ENCODE measurements around the gene PDE4D. TPM values are rescaled to one million over a fixed set of nuclear protein-coding genes. Genes with fewer than 3 reads are reported as not detected.

PDE4D gene
- total RNA-seq, 4 donors from 2014 or later: 14.7 to 36.3 (median 24.7) TPM

GRCh38 chr5:59151162-59151889, 742.2 kb downstream of the PDE4D start:
- 83 to 86% methylated on average over 3 of the region's 3 CpGs for WGBS, 2 donors
- H3K4me3 ChIP-seq (replicated peaks in 1 of 3): no peak overlapping the region
- H3K36me3 ChIP-seq: no peaks in the 10 kb centered on the region
- TF ChIP-seq POLR2A (IDR thresholded peaks at IDR 0.05) (no peak), CTCF (IDR thresholded peaks at IDR 0.05) (no peak)
- H3K4me1 ChIP-seq: no peaks in the 10 kb centered on the region
- intact Hi-C loops (cut with DNase I): no loop called here
- H3K9me3 ChIP-seq: no peaks in the 10 kb centered on the region
- DNase-seq: no peak
- no peak overlapping the region for H3K27ac ChIP-seq
- no peaks in the 10 kb centered on the region for H3K27me3 ChIP-seq

GRCh38 chr5:59149827-59150226, 743.7 kb downstream of the PDE4D start:
- no peaks in the 10 kb centered on the region for H3K36me3 ChIP-seq
- 98 to 100% methylated on average over 1 of the region's 1 CpG for WGBS, 2 donors
- no peaks in the 10 kb centered on the region for H3K4me1 ChIP-seq
- no peak overlapping the region for H3K4me3 ChIP-seq (replicated peaks in 1 of 3)
- no peak overlapping the region for H3K27ac ChIP-seq
- intact Hi-C loops (cut with DNase I): no loop called here
- DNase-seq: no peak
- no peaks in the 10 kb centered on the region for H3K9me3 ChIP-seq
- no peaks in the 10 kb centered on the region for H3K27me3 ChIP-seq
- TF ChIP-seq CTCF (IDR thresholded peaks at IDR 0.05): no peak
- TF ChIP-seq POLR2A (IDR thresholded peaks at IDR 0.05): no peak

GRCh38 chr5:59149271-59149670, 744.3 kb downstream of the PDE4D start:
- DNase-seq: no peak
- H3K27me3 ChIP-seq: no peaks in the 10 kb centered on the region
- H3K4me3 ChIP-seq (replicated peaks in 1 of 3): no peak overlapping the region
- no peak for TF ChIP-seq CTCF (IDR thresholded peaks at IDR 0.05)
- no peak for TF ChIP-seq POLR2A (IDR thresholded peaks at IDR 0.05)
- intact Hi-C loops (cut with DNase I): no loop called here
- no peaks in the 10 kb centered on the region for H3K9me3 ChIP-seq
- H3K27ac ChIP-seq: no peak overlapping the region
- H3K4me1 ChIP-seq: no peaks in the 10 kb centered on the region
- H3K36me3 ChIP-seq: no peaks in the 10 kb centered on the region
- 90% methylated on average over 4 of the region's 4 CpGs for WGBS, 2 donors

- peaks cover 0 to 9% of the 10 kb centered on the region in 2 donors for H3K4me1 ChIP-seq
- no peaks in the 10 kb centered on the region for H3K9me3 ChIP-seq
- 86 to 100% methylated on average over 3 of the region's 3 CpGs for WGBS, 2 donors
- TF ChIP-seq POLR2A (IDR thresholded peaks at IDR 0.05) (no peak), CTCF (IDR thresholded peaks at IDR 0.05) (no peak)
- no peaks in the 10 kb centered on the region for H3K36me3 ChIP-seq
- H3K27me3 ChIP-seq: no peaks in the 10 kb centered on the region
- H3K27ac ChIP-seq: no peak overlapping the region
- intact Hi-C loops (cut with DNase I): no loop called here
- H3K4me3 ChIP-seq (replicated peaks in 1 of 3): no peak overlapping the region
- DNase-seq: no peak
Measured at GRCh38 chr5:59146729-59147128, 746.8 kb downstream of the PDE4D start.

GRCh38 chr5:59143926-59144333, 749.6 kb downstream of the PDE4D start:
- Histone ChIP-seq H3K9me3 (no peaks in the 10 kb centered on the region), H3K27me3 (no peaks in the 10 kb centered on the region), H3K4me1 (peaks cover 0 to 9% of the 10 kb centered on the region in 2 donors), H3K27ac (no peak overlapping the region), H3K4me3 (replicated peaks in 1 of 3) (no peak overlapping the region), H3K36me3 (no peaks in the 10 kb centered on the region)
- 23 to 40% methylated on average over 3 of the region's 3 CpGs for WGBS, 2 donors
- TF ChIP-seq POLR2A (IDR thresholded peaks at IDR 0.05) (no peak), CTCF (IDR thresholded peaks at IDR 0.05) (no peak)
- intact Hi-C loops (cut with DNase I): no loop called here
- peak in 1 of 2 donors; percentile 3 for DNase-seq
